ENCODE measurements around the gene CPN2.

Gene CPN2

DNA sequence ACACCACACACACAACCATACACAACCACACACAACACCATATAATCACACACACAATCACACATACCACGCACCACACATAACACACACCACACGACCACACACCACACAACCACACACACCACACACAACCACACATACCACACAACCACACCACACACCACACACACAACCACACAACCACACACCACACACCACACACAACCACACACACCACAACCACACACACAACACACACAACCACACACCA is 24.2 kb downstream of the CPN2 start:
- peak; percentile 52 for DNase-seq (ENCODE audit: low read depth)
- TF ChIP-seq, protein P1, sequence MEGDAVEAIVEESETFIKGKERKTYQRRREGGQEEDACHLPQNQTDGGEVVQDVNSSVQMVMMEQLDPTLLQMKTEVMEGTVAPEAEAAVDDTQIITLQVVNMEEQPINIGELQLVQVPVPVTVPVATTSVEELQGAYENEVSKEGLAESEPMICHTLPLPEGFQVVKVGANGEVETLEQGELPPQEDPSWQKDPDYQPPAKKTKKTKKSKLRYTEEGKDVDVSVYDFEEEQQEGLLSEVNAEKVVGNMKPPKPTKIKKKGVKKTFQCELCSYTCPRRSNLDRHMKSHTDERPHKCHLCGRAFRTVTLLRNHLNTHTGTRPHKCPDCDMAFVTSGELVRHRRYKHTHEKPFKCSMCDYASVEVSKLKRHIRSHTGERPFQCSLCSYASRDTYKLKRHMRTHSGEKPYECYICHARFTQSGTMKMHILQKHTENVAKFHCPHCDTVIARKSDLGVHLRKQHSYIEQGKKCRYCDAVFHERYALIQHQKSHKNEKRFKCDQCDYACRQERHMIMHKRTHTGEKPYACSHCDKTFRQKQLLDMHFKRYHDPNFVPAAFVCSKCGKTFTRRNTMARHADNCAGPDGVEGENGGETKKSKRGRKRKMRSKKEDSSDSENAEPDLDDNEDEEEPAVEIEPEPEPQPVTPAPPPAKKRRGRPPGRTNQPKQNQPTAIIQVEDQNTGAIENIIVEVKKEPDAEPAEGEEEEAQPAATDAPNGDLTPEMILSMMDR (IDR thresholded peaks at IDR 0.05; ENCODE audit: insufficient read depth, low read depth, low read length, missing control alignments), result no peak
- H3K4me3 ChIP-seq (ENCODE audit: low read length), result no peak overlapping the region

DNA sequence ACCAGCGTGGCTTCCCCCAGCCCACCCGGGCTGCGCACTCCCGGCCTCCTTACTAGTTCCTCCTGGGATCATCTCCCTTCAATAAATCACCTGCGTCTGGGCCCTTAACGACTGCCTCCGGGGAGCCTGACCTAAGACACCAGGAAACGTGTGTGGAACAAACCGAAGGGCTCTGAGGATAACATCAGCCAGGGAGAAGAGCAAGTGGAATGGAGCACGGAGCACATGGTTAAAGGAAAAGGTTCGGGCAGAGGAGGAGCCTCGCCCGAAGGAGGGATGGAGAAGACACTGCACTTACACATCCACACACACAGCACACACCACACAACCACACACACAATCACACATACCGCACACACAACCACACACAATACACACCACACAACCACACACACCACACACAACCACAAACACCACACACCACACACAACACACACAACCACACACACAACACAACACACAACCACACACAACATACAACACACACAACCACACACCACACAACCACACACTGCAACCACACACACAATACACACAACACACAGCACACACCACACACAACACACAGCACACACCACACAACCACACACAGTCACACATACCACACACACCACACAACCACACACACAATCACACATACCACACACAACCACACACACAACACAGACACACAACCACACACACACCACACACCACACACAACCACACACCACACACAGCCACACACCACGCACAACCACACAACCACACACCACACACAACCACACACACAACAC is 24.7 kb downstream of the CPN2 start:
- DNase-seq (ENCODE audit: low read depth), result no peak
- TF ChIP-seq, protein P1 (IDR thresholded peaks at IDR 0.05; ENCODE audit: insufficient read depth, low read depth, low read length, missing control alignments), result no peak
- H3K4me3 ChIP-seq (ENCODE audit: low read length), result no peak overlapping the region

DNA sequence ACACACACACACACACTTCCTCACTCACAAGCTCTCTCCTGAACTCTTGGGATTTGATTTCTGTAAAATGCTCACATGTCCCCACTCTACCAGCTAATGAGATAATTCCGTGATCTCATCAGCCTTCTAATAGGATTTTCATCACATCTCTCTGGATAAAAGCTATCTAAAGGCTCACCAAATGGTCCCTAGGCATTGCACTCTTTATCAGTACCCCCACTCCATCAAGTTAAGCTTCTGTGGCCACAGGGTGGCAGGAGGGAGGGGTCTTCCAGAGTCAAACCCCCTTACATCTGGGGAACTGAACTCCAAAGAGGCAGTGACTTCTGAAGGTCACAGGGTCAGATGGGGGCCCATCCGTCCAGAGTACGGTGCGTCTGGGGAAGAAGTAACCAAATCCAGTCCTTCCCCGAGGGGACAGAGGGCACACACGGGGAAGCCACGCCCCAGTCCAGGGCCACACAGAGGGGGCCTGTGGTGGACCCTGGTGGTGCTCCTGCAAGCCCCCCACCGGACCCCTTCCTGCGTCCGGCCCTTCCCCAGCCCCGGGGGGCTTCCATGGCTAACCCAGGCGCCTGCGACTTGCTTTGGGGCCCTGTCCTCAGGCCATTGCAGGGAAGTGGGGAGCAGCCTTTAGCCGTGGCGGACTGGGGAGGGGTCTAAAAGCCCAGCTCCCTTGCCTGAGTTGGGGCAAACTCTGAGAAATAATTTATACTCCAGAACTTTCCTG is 25.5 kb downstream of the CPN2 start:
- H3K4me3 ChIP-seq (ENCODE audit: low read length), result no peak overlapping the region
- no peak for DNase-seq (ENCODE audit: low read depth)
- TF ChIP-seq, protein P1 (IDR thresholded peaks at IDR 0.05; ENCODE audit: insufficient read depth, low read depth, low read length, missing control alignments), result no peak

DNA sequence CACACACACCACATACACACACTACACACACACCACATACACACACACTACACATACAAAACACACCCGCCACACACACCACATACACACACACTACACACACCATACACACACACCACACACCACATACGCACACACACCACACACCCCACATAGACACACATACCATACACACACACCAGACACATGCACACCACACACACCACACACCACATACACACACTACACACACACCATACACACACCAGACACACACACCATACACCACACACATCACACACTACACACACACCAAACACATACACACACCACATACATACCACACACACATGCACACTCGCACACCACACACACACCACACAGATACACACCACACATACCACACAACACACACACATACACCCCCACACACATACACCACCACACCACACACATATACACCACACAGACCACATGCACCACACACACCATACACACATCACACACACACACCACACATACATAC is 26.3 kb downstream of the CPN2 start:
- no peak overlapping the region for H3K4me3 ChIP-seq (ENCODE audit: low read length)
- no peak for DNase-seq (ENCODE audit: low read depth)
- TF ChIP-seq, protein P1 (IDR thresholded peaks at IDR 0.05; ENCODE audit: insufficient read depth, low read depth, low read length, missing control alignments), result no peak

DNA sequence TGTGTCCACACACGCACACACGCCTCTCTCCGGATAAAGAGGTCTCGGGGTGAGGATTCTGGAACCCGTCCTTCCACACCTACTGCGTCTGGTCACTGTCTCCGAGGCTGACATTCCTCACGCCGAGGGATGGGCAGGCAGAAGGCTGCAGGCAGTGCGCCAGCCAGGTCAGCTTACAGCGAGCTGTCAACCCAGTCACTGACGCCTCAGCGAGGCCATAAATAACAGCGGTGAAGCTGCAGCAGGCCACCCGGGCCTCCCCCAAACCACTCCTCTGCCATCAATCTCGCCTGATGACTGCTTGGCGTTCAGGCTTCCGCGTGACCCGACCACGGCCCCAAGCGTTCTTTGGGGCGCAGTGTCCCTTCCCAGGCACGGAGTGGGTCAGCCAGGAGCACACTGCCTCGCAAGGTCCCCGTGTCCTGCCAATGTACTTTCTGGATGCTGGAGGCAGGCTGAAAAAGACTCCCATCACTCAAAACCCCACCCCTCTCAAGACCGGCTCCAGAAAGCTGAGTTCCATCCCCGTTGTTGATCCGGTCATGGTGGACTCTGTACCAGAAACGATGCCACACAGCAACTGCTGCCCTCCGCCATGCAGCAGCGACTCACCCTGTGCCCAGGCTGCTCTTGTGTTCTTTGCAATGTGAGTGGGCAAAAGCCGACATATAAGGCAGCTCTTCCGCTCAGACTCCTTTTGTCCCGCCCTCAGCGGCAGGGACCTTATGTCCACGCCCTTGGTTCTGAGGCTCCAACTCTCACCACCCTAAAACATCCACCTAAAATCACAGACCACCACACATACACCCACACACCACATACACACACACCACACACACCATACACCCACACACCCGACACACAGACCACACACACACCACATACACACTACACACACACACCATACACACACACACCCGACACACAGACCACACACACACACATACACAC is 27.1 kb downstream of the CPN2 start:
- no peak overlapping the region for H3K4me3 ChIP-seq (ENCODE audit: low read length)
- DNase-seq (ENCODE audit: low read depth), result peak; percentile 53
- TF ChIP-seq, protein P1 (IDR thresholded peaks at IDR 0.05; ENCODE audit: insufficient read depth, low read depth, low read length, missing control alignments), result no peak

DNA sequence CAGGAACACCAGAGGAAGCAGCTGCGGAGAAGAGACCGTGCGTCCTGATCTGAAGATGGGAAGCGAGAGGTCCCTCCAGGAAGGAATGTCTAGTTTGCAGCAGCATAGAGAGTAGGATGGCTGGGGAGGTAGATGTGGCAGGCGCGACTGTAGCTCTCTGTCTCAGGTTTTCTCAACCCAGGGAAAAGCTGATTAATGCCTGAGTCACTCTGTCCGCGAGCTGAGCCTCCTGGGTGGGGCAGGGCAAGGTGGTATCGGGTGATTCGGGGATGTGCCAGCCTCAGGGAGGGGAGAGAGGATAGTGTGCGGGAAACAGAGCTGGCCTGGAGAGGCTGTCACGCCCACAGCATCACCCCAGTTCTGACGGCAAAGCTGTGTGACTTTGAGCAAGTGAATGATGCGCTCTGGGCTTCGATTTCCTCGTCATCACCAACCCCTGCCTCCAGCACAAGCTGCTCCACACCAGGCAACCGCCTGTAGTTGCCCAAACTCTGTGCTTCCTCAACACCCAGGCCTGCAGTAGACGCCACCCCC is 28.4 kb downstream of the CPN2 start:
- DNase-seq (ENCODE audit: low read depth), result peak; percentile 100
- peak overlapping the region; percentile 51 for H3K4me3 ChIP-seq (ENCODE audit: low read length)
- TF ChIP-seq, protein P1 (IDR thresholded peaks at IDR 0.05; ENCODE audit: insufficient read depth, low read depth, low read length, missing control alignments), result no peak
